MM.1S (cell line): ENCODE data around the gene SCN1A.

ENCODE experiments used
- DNase-seq: peaks from one replicate; pipeline ENCODE4 v3.0.0-alpha.2; 2015
- H2AFZ ChIP-seq: fragments of 300-600 bp; sonication (generic); 2 replicates; pipeline ENCODE4 v1.6.0; 2016; ENCODE audit warnings: antibody characterized with exemption, low read length
- H3F3A ChIP-seq: fragments of 300-600 bp; sonication (generic); 2 replicates; pipeline ENCODE4 v1.6.1; 2016; ENCODE audit warnings: mild to moderate bottlenecking, antibody characterized with exemption, low read length, moderate library complexity, mixed read lengths; ENCODE audit not compliant: insufficient read depth
- H3K27ac ChIP-seq: fragments of 300-600 bp; sonication (generic); 2 replicates; pipeline ENCODE4 v1.5.1; 2016; ENCODE audit warnings: mild to moderate bottlenecking, low read length
- H3K27me3 ChIP-seq: fragments of 300-600 bp; sonication (generic); replicated peaks from 2 replicates; pipeline ENCODE4 v1.6.0; 2016; ENCODE audit warnings: low read length; ENCODE audit not compliant: insufficient read depth
- H3K36me3 ChIP-seq: fragments of 300-600 bp; sonication (generic); replicated peaks from 2 replicates; pipeline ENCODE4 v1.6.1; 2016; ENCODE audit warnings: mild to moderate bottlenecking, low read length, mixed read lengths; ENCODE audit not compliant: insufficient read depth
- H3K4me1 ChIP-seq: fragments of 300-600 bp; sonication (generic); 2 replicates; pipeline ENCODE4 v1.6.1; 2016; ENCODE audit warnings: low read length, mixed read lengths
- H3K4me2 ChIP-seq: fragments of 300-600 bp; sonication (generic); 2 replicates; pipeline ENCODE4 v1.6.0; 2016; ENCODE audit warnings: low read depth, low read length
- H3K4me3 ChIP-seq: fragments of 300-600 bp; sonication (generic); 2 replicates; pipeline ENCODE4 v1.5.1; 2016; ENCODE audit warnings: low read length, mixed read lengths
- H3K79me2 ChIP-seq: fragments of 300-600 bp; sonication (generic); 2 replicates; pipeline ENCODE4 v1.6.1; 2016; ENCODE audit warnings: mixed run types, low read length, mixed read lengths
- H3K9ac ChIP-seq: fragments of 300-600 bp; sonication (generic); 2 replicates; pipeline ENCODE4 v1.6.1; 2016; ENCODE audit warnings: low read length, mixed read lengths
- H3K9me2 ChIP-seq: fragments of 300-600 bp; sonication (generic); replicated peaks from 2 replicates; pipeline ENCODE4 v1.6.1; 2016; ENCODE audit warnings: mild to moderate bottlenecking, low read length, mixed read lengths; ENCODE audit not compliant: insufficient read depth
- H3K9me3 ChIP-seq: fragments of 300-600 bp; sonication (generic); replicated peaks from 2 replicates; pipeline ENCODE4 v1.6.1; 2016; ENCODE audit warnings: mild to moderate bottlenecking, low read length, mixed read lengths; ENCODE audit not compliant: insufficient read depth
- H4K20me1 ChIP-seq: fragments of 300-600 bp; sonication (generic); 2 replicates; pipeline ENCODE4 v1.6.1; 2016; ENCODE audit warnings: mild to moderate bottlenecking, low read length, moderate library complexity, mixed read lengths; ENCODE audit not compliant: insufficient read depth
- EZH2 ChIP-seq: fragments of 300-600 bp; sonication (generic); optimal IDR thresholded peaks from 2 replicates; pipeline ENCODE3; 2017; ENCODE audit warnings: low read depth, mild to moderate bottlenecking, antibody characterized with exemption, low read length, mixed read lengths
- EZH2phosphoT487 ChIP-seq: fragments of 300-600 bp; sonication (generic); IDR thresholded peaks from 2 replicates; pipeline ENCODE4 v1.6.1; 2018; ENCODE audit warnings: antibody characterized with exemption, low read length
- TF ChIP-seq, protein P1 (sequence below): fragments of 300-600 bp; sonication (generic); IDR thresholded peaks from 2 replicates; pipeline ENCODE4 v1.5.1; 2016; ENCODE audit warnings: antibody characterized with exemption, low read length, mixed read lengths

Gene SCN1A

DNA sequence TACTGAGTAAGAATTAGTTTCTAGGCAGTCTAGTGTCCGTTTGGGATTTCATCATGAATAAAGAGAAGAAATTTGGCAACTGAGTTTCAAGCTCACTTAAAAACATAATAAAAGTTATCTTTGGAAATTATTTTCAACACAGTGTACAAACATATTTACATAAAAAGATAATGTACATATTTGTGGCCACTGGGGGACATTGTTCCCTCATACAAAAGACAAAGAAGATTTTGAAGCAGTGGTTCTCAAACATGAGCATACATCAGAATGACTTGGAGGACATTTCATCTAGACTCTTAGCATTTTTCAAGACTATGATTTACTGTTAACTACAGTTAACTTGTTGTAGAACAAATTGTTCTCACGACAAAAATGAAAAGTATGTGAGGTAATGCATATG, 158.6 kb downstream of the SCN1A start:
- H4K20me1 ChIP-seq, result no peaks in the 10 kb centered on the region
- no peak for TF ChIP-seq EZH2phosphoT487
- TF ChIP-seq, protein P1, sequence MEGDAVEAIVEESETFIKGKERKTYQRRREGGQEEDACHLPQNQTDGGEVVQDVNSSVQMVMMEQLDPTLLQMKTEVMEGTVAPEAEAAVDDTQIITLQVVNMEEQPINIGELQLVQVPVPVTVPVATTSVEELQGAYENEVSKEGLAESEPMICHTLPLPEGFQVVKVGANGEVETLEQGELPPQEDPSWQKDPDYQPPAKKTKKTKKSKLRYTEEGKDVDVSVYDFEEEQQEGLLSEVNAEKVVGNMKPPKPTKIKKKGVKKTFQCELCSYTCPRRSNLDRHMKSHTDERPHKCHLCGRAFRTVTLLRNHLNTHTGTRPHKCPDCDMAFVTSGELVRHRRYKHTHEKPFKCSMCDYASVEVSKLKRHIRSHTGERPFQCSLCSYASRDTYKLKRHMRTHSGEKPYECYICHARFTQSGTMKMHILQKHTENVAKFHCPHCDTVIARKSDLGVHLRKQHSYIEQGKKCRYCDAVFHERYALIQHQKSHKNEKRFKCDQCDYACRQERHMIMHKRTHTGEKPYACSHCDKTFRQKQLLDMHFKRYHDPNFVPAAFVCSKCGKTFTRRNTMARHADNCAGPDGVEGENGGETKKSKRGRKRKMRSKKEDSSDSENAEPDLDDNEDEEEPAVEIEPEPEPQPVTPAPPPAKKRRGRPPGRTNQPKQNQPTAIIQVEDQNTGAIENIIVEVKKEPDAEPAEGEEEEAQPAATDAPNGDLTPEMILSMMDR, result peak; percentile 13; the same call in 1 of the 2 replicates
- no peak for DNase-seq
- H3K27ac ChIP-seq, result no peak overlapping the region
- H3F3A ChIP-seq, result no peaks in the 10 kb centered on the region
- no peak overlapping the region for H3K4me2 ChIP-seq
- H3K36me3 ChIP-seq, result no peaks in the 10 kb centered on the region
- no peak overlapping the region for H3K9ac ChIP-seq
- H2AFZ ChIP-seq, result no peak overlapping the region
- H3K4me1 ChIP-seq, result no peaks in the 10 kb centered on the region
- no peaks in the 10 kb centered on the region for H3K9me2 ChIP-seq
- no peaks in the 10 kb centered on the region for H3K27me3 ChIP-seq
- no peaks in the 10 kb centered on the region for H3K79me2 ChIP-seq
- no peak overlapping the region for H3K4me3 ChIP-seq
- H3K9me3 ChIP-seq, result no peaks in the 10 kb centered on the region

GRCh38 chr2:165967746-165968145, 160.1 kb downstream of the SCN1A start:
- no peak for TF ChIP-seq EZH2phosphoT487
- TF ChIP-seq EZH2, result no peak
- TF ChIP-seq, protein P1, result no peak
- H3K4me2 ChIP-seq, result no peak overlapping the region

DNA sequence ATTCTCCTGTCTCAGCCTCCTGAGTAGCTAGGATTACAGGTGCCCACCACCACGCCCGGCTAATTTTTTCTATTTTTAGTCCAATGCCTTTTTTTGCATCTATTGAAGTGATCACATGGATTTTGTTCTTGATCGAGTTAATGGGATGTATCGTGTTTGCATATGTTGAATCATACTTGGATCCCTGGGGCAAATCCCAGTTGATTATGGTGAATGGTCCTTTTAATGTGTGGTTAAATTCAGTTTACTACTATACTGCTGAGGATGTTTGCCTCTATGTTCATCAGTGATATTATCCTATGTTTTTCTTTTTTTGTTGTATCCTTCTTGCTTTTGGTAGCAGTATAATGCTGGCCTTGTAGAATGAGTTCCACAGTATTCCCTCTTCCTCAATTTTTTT, 166.0 kb downstream of the SCN1A start:
- TF ChIP-seq, protein P1, result no peak
- no peak for TF ChIP-seq EZH2
- Histone ChIP-seq H2AFZ (no peak overlapping the region), H3K27me3 (no peaks in the 10 kb centered on the region), H3K9ac (no peak overlapping the region), H3K4me2 (no peak overlapping the region), H4K20me1 (no peaks in the 10 kb centered on the region), H3F3A (no peaks in the 10 kb centered on the region), H3K27ac (no peak overlapping the region), H3K9me3 (no peaks in the 10 kb centered on the region), H3K79me2 (no peaks in the 10 kb centered on the region), H3K4me3 (no peak overlapping the region), H3K9me2 (no peaks in the 10 kb centered on the region), H3K36me3 (no peaks in the 10 kb centered on the region), H3K4me1 (no peaks in the 10 kb centered on the region)
- no peak for DNase-seq

More at GRCh38 chr2:165967746-165968145, 160.1 kb downstream of the SCN1A start:
- Histone ChIP-seq H3K79me2 (no peaks in the 10 kb centered on the region), H3K9me3 (no peaks in the 10 kb centered on the region), H3K4me1 (no peaks in the 10 kb centered on the region), H3K4me3 (no peak overlapping the region), H4K20me1 (no peaks in the 10 kb centered on the region), H3K36me3 (no peaks in the 10 kb centered on the region), H3K27me3 (no peaks in the 10 kb centered on the region), H3K9me2 (no peaks in the 10 kb centered on the region), H3K9ac (no peak overlapping the region), H3F3A (no peaks in the 10 kb centered on the region), H3K27ac (no peak overlapping the region), H2AFZ (no peak overlapping the region)
- DNase-seq, result no peak
